Activated T-cell treated with anti-CD3 and anti-CD28 coated beads for 1 hour (primary cell): ENCODE data around the gene OXLD1.

Experiments used
- DNase-seq: peaks from one replicate; pipeline ENCODE4 v3.0.0-alpha.2; 2020; ENCODE audit warnings: low read depth

OXLD1 gene

GRCh38 chr17:81666342-81667191 lies at the start of gene OXLD1, which contains the start of gene CCDC137:
OXLD1 (minus strand) TSS chr17:81666605; CDS start chr17:81666577, 28 bp downstream.
CCDC137 (plus strand) TSS chr17:81666737; CDS start chr17:81666767, 30 bp downstream.
- DNase-seq, result peak; percentile 87

GRCh38 chr17:81715107-81715871 lies 48.9 kb upstream of the OXLD1 start:
- no peak for DNase-seq

GRCh38 chr17:81714412-81715106 lies 48.2 kb upstream of the OXLD1 start:
- DNase-seq, result no peak

GRCh38 chr17:81713556-81714411 lies 47.4 kb upstream of the OXLD1 start:
- no peak for DNase-seq

- no peak for DNase-seq
Observed at GRCh38 chr17:81713004-81713555, 46.7 kb upstream of the OXLD1 start.

- DNase-seq, result no peak
Observed at GRCh38 chr17:81712468-81713003, 46.1 kb upstream of the OXLD1 start.

- DNase-seq, result peak; percentile 72
Observed at GRCh38 chr17:81711814-81712467, 45.5 kb upstream of the OXLD1 start, which contains the start of gene SLC25A10. SLC25A10 (plus strand) TSS chr17:81712284; CDS start chr17:81712427, 143 bp downstream.

GRCh38 chr17:81710514-81711308 lies 44.3 kb upstream of the OXLD1 start:
- DNase-seq, result no peak

GRCh38 chr17:81708739-81709185 lies 42.4 kb upstream of the OXLD1 start:
- no peak for DNase-seq

- no peak for DNase-seq
Observed at GRCh38 chr17:81707725-81708646, 41.6 kb upstream of the OXLD1 start.

- no peak for DNase-seq
Observed at GRCh38 chr17:81706757-81707624, 40.6 kb upstream of the OXLD1 start.

GRCh38 chr17:81706232-81706611 lies 39.8 kb upstream of the OXLD1 start:
- DNase-seq, result no peak

GRCh38 chr17:81705518-81706231 lies 39.3 kb upstream of the OXLD1 start:
- DNase-seq, result no peak

GRCh38 chr17:81703747-81704654 lies 37.6 kb upstream of the OXLD1 start:
- DNase-seq, result no peak
